ENCODE results near the gene PARVA. TPM values are rescaled to one million over a fixed set of nuclear protein-coding genes. Genes with fewer than 3 reads are reported as not detected.

The PARVA gene
- total and polyA plus RNA-seq, 2 of the 8 experiments (the other 6 are each of a cell fraction or from before 2014, with no cell fraction given): 3.1 to 13.5 TPM

- H3K79me1 ChIP-seq (ENCODE audit: low read depth, low read length): no peaks in the 10 kb centered on the region
- no peak for TF ChIP-seq FOSL1 (IDR thresholded peaks at IDR 0.05; ENCODE audit: insufficient read depth, low read depth, low read length)
- no peak for TF ChIP-seq TAF1 (IDR thresholded peaks at IDR 0.05; ENCODE audit: low read depth, low read length)
- no peak for TF ChIP-seq E2F6 (IDR thresholded peaks at IDR 0.05)
- H3K14ac ChIP-seq (ENCODE audit: insufficient read length): no peak overlapping the region
- H2BK15ac ChIP-seq (ENCODE audit: low read length): 0 out of 2 replicates have a peak overlapping the region, but pooled peaks have one; percentile 5
- no peak overlapping the region for H3K23ac ChIP-seq (ENCODE audit: insufficient read length)
- no peak overlapping the region for H4K5ac ChIP-seq (ENCODE audit: insufficient read length, low read depth, low read length)
- H3K18ac ChIP-seq (ENCODE audit: extremely low read depth, low read length): no peak overlapping the region
- no peak overlapping the region for H2AK5ac ChIP-seq (ENCODE audit: low read depth, low read length)
- CTCF ChIA-PET (ENCODE audit: partially characterized antibody): no interaction called here
- no peak overlapping the region; a peak in 1 of 7 replicates for H3K9ac ChIP-seq (replicated peaks in 1 of 4; ENCODE audit: extremely low read depth in 1 of 4, low read depth in 3 of 4, low read length in 3 of 4)
- FAIRE-seq (no peak), DNase-seq (ENCODE audit: low read depth in 1 of 2, low spot score in 2 of 2) (peak in 1 of 2 experiments; percentile 30)
- H2BK12ac ChIP-seq (ENCODE audit: low read depth, low read length): no peak overlapping the region
- H2BK120ac ChIP-seq (replicated peaks; ENCODE audit: low read depth, low read length): no peak overlapping the region
- H3K79me2 ChIP-seq (ENCODE audit: control insufficient read depth in 1 of 2, insufficient read depth in 2 of 2, low read length in 2 of 2): no peaks in the 10 kb centered on the region
- no peaks in the 10 kb centered on the region for H4K20me1 ChIP-seq (replicated peaks in 1 of 2; ENCODE audit: control insufficient read depth in 1 of 2, insufficient read depth in 2 of 2, low read length in 2 of 2)
- no peak overlapping the region for H4K91ac ChIP-seq (replicated peaks; ENCODE audit: insufficient read length, low read length)
- H2BK5ac ChIP-seq (ENCODE audit: low read depth, low read length): peak overlapping the region; percentile 7; the same call in 1 of the 2 replicates
- no peak overlapping the region for H3K4ac ChIP-seq (replicated peaks; ENCODE audit: insufficient read length, low read depth, low read length)
- 79% methylated on average over 3 of the region's 3 CpGs; no CpG with 5 or more reads in 1 of the 2 experiments for WGBS, 2 experiments (ENCODE audit: extremely low coverage in 1 of 2, insufficient coverage in 1 of 2, insufficient read length in 1 of 2, insufficient replicate concordance in 2 of 2, low coverage in 1 of 2, low lambda C conversion rate in 2 of 2, missing lambda C conversion rate in 1 of 2)
- H3K27me3 ChIP-seq (replicated peaks in 1 of 4; ENCODE audit: control insufficient read depth in 3 of 4, extremely low read depth in 1 of 4, insufficient read depth in 3 of 4, low read length in 3 of 4): no peaks in the 10 kb centered on the region
- H3K36me3 ChIP-seq (ENCODE audit: control insufficient read depth in 2 of 4, insufficient read depth in 4 of 4, low read length in 3 of 4): no peaks in the 10 kb centered on the region
- H3K9me3 ChIP-seq (ENCODE audit: insufficient read depth in 2 of 2, low read depth in 1 of 2, low read length in 1 of 2): no peaks in the 10 kb centered on the region
- no peaks in the 10 kb centered on the region for H3K23me2 ChIP-seq (ENCODE audit: low read depth, low read length)
- H4K8ac ChIP-seq (ENCODE audit: extremely low read depth, insufficient read depth, low read length): no peak overlapping the region
- H3K4me1 ChIP-seq (replicated peaks in 1 of 4; ENCODE audit: control insufficient read depth in 3 of 4, insufficient read depth in 4 of 4, low read length in 3 of 4): no peaks in the 10 kb centered on the region
- POLR2A ChIA-PET (ENCODE audit: partially characterized antibody): no interaction called here
- H2BK20ac ChIP-seq (ENCODE audit: low read length): no peak overlapping the region
- no peak overlapping the region for H3K27ac ChIP-seq (ENCODE audit: low read depth, low read length)
- H3K4me2 ChIP-seq (ENCODE audit: insufficient read depth in 1 of 2, low read depth in 2 of 2, low read length in 2 of 2): no peak overlapping the region
- H3K56ac ChIP-seq (replicated peaks; ENCODE audit: insufficient read length, low read depth, low read length): no peak overlapping the region
- no peak overlapping the region for H2AFZ ChIP-seq (ENCODE audit: low read length)
- H3K4me3 ChIP-seq (ENCODE audit: extremely low read depth in 1 of 4, insufficient read depth in 2 of 4, low read depth in 3 of 4, low read length in 4 of 4): no peak overlapping the region
Measured at GRCh38 chr11:12503039-12503484, 125.7 kb downstream of the PARVA start.

All from H1 (cell line).